GM19025 (cell line): ENCODE results near the gene OR5B17.
"Not testable (repeated sequence)": the region's sequence is repeated elsewhere in the genome, so short reads cannot be mapped to it uniquely, and the experiment has no call there.

Experiments used
- ATAC-seq: cut with Tn5 transposase; IDR thresholded peaks from one replicate; pipeline ENCODE4 v1.9.1; 2021; ENCODE audit warnings: mild to moderate bottlenecking, low read depth, moderate library complexity; ENCODE audit not compliant: unreplicated experiment

Gene OR5B17

DNA sequence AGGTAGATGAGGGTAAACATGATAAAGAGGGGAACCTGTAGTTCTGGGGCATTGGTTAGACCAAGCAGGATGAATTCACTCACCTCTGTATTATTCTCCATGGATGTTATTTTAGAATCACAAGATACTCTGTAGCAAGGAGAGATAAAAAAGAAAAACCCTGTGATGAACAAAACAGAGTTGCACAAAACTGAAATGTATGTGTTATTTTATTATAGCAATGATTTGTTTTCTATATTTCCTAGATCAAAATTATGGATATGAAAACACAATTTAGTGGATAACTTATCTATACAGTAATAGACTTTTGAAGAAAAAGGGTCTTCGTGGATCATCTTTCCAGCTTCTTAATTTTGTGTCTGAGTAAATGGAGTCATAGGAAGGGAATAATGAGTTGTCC lies at the start of gene OR5B17:
TSS of gene OR5B17 (minus strand) at position 101 of the 400 bp plus-strand sequence. CDS start at position 101, 0 bp downstream.
- no peak for ATAC-seq

DNA sequence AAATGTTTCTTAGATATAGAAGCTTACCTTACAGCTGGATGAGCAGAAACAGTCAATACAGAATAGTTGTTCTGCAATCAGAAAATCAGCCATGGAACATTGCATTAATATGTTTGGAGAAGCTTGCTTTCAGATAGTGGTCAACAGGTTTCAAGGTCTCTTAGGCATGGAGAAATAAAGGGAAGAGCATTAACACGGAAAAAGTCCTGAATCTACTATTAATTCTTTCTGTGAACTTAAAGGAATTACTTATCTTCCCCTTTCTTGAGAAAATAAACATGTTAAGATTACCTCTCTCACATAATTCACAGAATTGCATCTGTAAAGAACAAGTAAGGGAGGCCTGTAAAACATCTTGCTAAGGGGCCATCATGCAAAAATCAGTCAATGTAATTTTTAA lies 47.9 kb upstream of the OR5B17 start, which contains the start of gene OR5B3:
TSS of gene OR5B3 (minus strand) at position 101 of the 400 bp plus-strand sequence. CDS start 3,465 bp downstream, outside the sequence.
- ATAC-seq: no peak

DNA sequence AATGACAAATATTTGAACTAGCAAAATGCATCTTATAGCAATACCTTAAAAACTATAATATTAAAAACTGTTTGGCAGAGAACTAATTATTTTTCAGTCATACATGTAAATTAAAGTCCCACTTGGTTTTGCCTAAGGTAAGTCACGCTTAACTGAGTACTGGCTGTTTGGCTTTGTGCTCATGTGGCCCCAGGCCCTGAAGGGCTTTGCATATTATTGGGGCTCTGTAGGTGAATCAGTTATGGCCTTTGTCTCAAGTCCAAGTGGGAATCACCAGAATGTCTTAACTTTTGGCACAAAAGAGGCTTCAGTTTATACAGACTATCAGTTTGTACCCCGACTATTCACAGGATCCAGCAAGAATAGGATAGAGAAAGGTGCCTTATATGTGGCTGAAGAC lies 40.8 kb upstream of the OR5B17 start:
- ATAC-seq: not testable (repeated sequence)

DNA sequence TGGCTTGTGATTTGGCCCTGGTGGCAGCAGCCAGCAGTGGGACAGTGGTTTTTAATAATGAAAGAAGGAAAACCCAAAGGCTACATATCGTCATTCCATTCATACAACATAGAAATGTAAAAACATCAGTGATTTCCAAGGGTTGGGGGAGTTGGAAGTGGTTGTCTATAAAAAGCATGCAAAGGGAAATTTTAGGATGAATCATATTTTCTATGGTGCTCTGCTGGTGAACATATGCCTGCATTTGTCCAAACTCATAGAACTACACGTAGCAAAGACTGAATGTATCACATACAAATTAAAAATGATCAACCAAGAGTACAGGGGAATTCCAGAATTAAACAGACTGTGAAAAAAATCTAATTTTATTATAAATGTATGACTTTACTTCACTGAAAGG lies 36.7 kb upstream of the OR5B17 start:
- no peak for ATAC-seq

DNA sequence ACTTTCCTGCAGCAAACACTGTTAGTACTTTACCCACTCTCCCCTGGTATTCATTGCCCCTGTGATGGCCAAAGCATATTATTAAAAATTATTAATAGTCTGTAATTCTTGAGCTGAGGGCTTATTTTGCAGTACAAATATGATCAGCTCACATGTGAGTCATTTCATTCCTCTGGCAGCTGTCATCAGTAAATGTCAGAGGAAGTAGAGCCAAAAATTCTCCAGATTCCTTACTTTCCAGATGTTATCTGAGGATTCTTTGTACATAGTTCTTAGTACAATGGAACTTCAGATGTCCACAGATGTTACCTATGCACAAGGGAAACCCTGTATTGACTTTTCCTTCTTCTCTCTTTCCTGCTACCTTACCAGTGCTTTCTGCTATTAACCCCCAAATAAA lies 35.3 kb upstream of the OR5B17 start:
- ATAC-seq: no peak

DNA sequence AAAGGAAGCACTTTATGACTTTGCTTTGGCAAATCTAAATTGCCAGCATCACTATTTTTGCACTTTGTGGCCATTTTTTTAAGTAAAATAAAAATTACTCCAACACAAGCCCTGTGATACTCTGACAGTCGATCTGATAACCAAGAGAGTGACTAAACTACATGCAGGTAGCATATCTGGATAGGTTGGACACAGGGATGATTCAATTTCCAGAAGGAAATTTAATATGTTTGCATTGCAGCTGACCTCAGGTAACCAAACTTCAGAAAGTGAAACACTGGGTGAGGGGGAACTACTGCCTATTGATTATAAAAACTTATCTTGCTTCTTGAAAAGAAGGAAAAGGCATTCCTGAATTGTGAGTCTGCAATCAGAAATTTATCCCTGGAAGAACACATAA lies 33.9 kb upstream of the OR5B17 start:
- no peak for ATAC-seq

DNA sequence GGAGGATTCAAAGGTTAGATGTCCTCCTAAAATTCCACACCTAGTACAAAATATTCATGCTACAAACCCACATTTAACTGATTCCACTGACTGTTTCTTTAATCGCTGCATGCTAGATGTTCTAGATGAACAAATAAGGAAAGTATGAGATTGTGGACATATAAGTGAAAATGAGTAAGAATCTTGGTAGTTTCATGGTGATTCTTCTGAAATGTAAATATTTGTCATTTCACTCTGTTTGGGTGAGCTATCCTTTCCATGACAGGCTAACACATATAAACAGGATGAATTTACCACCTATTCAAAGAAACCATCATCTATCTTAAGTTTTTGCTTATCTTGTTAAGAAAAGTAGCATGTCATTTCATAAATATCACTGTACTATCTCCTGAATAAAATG lies 33.0 kb upstream of the OR5B17 start:
- ATAC-seq: no peak

DNA sequence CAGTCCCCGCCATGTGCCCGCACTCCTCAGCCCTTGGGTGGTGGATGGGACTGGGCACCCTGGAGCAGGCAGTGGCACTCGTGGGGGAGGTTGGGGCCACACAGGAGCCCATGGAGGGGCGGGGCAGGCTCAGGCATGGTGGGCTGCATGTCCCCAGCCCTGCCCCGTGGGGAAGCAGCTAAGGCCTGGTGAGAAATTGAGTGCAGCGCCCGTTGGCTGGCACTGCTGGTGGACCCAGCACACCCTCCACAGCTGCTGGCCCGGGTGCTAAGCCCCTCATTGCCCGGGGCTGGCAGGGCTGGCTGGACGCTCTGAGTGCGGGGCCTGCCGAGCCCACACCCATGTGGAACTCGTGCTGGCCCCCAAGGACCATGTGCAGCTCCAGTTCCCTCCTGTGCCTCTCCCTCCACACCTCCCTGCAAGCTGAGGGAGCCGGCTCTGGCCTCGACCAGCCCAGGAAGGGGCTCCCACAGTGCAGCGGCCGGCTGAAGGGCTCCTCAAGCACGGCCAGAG lies 31.7 kb upstream of the OR5B17 start:
- ATAC-seq: no peak

DNA sequence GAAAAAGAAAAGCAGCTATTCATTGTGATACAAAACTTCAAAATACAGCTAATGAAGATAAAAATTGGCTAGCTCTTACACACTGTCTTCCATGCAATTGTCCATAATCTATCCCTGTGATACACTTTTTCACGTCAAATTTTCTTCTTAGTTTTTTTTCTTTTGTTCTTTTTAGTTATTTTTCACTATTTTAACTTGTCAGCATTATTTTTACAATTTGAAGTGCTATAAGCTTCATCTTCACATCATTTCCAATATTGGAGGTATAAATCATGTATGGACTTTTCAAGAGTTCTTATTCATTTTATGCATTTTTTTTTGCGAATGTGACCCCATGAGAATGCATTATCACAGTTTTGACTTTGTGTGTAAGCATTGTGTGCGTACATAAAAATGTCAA lies 4.1 kb downstream of the OR5B17 start:
- no peak for ATAC-seq

DNA sequence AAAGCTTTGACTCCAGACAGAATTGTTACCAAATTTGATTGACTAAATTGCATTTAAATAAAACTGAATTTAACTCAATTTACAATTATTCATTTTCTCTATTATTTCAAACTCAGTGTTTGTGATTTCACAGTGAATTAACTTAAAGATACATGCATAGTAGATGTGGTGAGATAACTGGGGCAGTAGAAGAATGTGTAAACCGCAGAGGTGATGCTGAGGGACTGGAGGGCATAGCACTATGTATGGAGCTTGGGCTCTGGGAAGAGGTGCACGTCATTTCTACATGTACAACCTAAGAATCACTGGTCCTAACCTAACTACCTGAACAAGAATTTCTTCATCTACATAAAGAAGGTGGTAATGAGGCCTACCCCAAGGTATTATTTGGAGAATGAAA lies 13.7 kb downstream of the OR5B17 start:
- ATAC-seq: no peak

DNA sequence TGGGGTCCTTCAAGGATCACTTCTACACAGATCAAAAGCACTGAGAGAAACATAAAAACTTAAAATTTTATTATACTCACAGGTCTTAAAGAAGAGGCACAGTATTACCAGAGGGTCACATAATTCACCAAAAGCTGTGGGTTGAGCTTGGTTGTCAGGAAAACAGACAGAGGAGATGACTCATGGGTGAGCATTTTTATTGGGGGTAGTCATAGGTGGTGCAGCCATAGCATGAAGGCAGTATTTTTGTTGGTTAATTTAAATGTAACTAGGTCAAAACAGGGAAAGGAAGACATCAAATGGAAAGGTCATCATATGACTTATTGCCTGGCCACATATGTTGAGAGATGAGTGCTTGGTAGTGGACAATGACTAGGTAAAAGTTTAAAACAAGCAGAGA lies 24.2 kb downstream of the OR5B17 start:
- ATAC-seq: no peak

DNA sequence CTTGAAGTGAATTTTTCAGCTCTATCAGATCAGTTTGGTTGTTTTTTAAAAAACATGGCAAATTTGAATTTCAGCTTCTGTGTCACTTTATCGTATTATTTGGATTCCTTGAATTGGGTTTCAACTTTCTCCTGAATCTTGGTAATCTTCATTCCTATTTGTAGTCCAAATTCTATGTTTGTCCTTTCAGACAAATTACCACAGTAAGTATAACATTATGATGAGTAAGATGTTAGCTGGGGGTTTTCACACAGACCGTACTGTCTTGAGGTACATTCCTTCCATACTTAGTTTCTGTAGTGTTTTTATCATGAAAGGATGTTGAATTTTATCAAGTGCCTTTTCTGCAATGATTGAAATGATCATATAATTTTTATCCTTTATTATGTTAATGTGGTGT lies 28.0 kb downstream of the OR5B17 start:
- ATAC-seq: no peak

DNA sequence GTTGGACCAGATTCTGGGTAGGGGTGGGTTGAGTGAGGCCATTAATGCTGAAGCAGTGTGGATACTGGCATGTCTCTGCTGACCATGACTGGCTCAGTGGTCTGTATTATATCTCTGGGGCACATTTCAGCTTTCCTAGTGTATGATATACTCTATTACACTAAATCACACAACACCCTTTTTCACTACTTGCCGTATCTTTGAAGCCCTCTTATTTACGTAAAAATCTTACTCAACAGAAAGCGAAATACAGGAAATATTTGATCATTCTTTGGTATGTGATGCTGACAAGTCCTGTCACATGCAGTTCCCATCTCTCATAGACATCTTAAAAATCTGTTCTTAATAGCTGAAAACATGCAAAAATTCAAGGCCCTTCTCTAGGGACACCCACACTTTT lies 40.3 kb downstream of the OR5B17 start:
- no peak for ATAC-seq

DNA sequence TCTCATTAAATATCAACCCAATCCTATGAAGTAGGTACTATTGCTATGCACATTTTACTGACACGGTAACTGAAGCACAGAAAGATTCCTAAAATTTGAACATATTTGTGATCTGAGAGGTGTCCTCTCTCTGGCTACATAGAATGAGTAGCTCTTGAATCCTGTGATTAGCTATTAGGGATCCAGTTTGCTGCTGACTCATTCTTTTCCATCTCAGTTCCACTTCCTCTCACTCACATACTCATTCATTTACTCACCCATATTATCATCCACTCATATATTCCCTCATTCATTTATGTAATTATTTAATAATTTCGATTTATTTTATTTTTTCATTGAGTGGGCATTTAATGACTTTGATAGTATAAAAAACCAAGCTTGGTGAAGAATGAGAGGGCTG lies 42.7 kb downstream of the OR5B17 start:
- ATAC-seq: no peak
